Muscle of leg (tissue), 11 donors: ENCODE data around the gene BRD1. TPM values are rescaled to one million over a fixed set of nuclear protein-coding genes. Genes with fewer than 3 reads are reported as not detected.
"Not testable (repeated sequence)": the region's sequence is repeated elsewhere in the genome, so short reads cannot be mapped to it uniquely, and the experiment has no call there.

Source experiments
- DNase-seq: peaks from one replicate; pipeline ENCODE4 v3.0.0; 2013
- H3K27ac ChIP-seq: one replicate; pipeline ENCODE4 v1.5.1; 2013; ENCODE audit warnings: mild to moderate bottlenecking, low read length, control low read depth
- H3K27me3 ChIP-seq: one replicate; pipeline ENCODE4 v1.6.1; 2013; ENCODE audit warnings: low read length; ENCODE audit not compliant: control insufficient read depth, insufficient read depth
- H3K36me3 ChIP-seq: one replicate; pipeline ENCODE4 v1.6.1; 2013; ENCODE audit warnings: low read length; ENCODE audit not compliant: control insufficient read depth, insufficient read depth
- H3K4me1 ChIP-seq: one replicate; pipeline ENCODE4 v1.6.1; 2013; ENCODE audit warnings: low read length; ENCODE audit not compliant: control insufficient read depth, insufficient read depth
- H3K4me3 ChIP-seq: one replicate; pipeline ENCODE4 v1.5.1; 2013; ENCODE audit warnings: low read length, control low read depth
- H3K9me3 ChIP-seq: replicated peaks from 2 replicates; pipeline ENCODE4 v1.6.1; 2013; ENCODE audit warnings: low read depth, low read length; ENCODE audit not compliant: control insufficient read depth
- WGBS: methylation state at CpG from one replicate; pipeline ENCODE4 v1.1.5; 2013; ENCODE audit warnings: missing lambda C conversion rate; ENCODE audit not compliant: insufficient coverage; 5-methylcytosine and 5-hydroxymethylcytosine counted together
- polyA plus RNA-seq, 8 donors: library from polyadenylated mRNA; unstranded; fragments of 120-200 nt; gene quantifications; one replicate each; pipeline versions ENCODE4 v1.2.1 to v1.2.3, GENCODE V29; 2013; ENCODE audit warnings: inconsistent platforms in 1 of 8, low replicate concordance in 1 of 8; ENCODE audit not compliant: insufficient read length in 8 of 8, insufficient read depth in 1 of 8
- total RNA-seq: library from RNA; stranded (reverse); fragments of 120-200 nt; gene quantifications from one replicate; pipeline ENCODE4 v1.2.4, GENCODE V29; 2013

BRD1 gene
- total and polyA plus RNA-seq, 9 donors: 19.4 to 35.3 (median 26.7) TPM

DNA sequence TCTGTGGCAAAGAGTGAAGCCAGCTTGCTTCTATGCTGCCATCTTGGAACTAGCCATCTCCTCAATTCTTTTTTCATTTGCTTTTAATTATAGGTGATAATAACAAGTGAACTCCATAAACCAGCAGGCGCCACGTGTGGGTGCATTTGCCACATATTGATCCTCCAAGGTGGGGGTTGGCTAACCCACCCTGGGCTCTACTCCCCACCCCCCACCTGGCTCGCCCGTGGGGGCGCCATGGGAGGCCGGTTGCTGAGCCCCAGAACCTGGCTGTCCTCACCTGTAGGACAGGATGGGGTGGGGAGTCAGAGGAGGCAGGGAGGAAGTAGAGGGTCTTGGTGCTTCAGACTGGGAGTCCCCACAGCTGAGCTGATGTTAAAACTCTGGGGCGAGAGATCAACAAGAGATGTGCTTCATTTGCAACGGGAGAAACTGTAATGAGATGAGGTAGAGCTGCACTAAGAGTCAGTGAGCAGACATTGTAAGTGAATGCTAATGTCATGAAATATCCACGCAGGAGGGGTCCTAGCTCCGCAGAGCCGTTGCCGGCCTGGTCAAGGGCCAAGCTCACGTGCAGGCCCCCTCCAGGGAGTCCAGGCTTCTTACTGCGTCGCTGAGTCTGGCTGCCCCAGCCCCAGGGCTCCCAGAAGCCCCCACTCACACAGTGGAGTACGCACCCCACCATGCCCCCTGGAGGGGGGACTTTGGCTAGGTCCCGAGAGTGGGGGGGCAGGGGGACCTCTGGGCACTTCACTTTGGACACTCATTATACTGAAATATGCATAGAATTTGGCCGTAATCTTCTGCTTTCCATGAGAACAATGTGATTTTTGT, 59.4 kb downstream of the BRD1 start:
- WGBS: 23% methylated on average over 7 of the region's 18 CpGs
- no peaks in the 10 kb centered on the region for H3K27me3 ChIP-seq
- peaks cover 5% of the 10 kb centered on the region for H3K36me3 ChIP-seq
- peaks cover 42% of the 10 kb centered on the region for H3K4me1 ChIP-seq
- peak; percentile 53 for DNase-seq
- H3K4me3 ChIP-seq: no peak overlapping the region
- H3K9me3 ChIP-seq: peaks cover 14% of the 10 kb centered on the region
- no peak overlapping the region for H3K27ac ChIP-seq

DNA sequence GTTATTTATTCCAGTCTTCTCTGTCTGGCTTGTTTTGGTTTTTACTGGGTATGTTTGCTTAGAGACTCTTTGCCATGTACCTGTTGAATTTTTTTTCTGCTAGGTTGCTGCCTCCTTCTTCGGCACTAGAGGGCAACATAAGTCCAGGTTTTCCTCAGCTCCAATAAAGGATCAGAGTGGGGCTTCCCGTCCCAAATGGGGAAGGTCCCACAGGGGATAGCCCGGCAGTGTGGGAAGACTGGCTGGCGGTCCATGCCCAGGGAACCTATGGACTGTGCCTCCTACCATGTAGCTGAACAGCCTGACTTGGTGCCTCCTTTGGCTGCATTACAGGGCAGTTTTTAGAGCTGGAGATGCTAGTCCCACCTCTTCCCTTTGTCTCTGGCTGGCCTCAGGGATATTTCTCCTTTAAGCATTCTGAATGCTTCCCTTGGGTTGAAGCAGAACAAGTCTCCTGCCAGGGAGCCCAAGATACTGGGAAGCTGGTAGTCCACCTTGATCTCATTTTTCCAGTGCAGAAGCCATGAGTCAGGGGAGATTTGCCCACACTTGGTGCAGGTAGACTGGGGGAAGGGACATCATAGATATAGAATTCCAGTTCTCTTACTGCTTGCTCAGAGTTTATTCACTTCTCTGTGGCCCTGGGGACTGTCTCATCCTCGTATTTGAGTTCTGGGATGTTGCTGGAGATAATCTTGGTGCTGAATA, 60.2 kb downstream of the BRD1 start:
- Histone ChIP-seq H3K4me1 (peaks cover 42% of the 10 kb centered on the region), H3K4me3 (no peak overlapping the region), H3K27ac (no peak overlapping the region), H3K9me3 (peaks cover 14% of the 10 kb centered on the region), H3K36me3 (peaks cover 5% of the 10 kb centered on the region), H3K27me3 (no peaks in the 10 kb centered on the region)
- no peak for DNase-seq
- WGBS: 22% methylated on average over 4 of the region's 5 CpGs

DNA sequence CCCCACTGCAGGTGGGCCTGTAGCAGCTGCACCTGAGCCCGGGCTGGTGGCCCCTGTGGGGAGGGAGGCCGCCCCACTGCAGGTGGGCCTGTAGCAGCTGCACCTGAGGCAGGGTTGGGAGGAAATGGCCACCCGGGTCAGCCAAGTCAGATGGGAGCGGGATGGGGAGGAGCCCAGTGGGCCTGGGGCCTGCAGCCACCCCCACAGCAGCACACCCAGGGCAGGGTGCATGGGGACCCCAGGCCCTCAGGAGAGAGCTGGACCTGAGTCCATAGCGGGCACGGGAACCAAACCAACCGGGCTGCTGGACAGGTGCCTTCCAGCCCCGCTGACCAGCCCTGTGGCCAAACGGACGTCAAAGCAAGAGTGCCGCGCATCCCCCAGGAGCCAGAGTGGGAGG, 61.7 kb downstream of the BRD1 start:
- Histone ChIP-seq H3K27me3 (no peaks in the 10 kb centered on the region), H3K4me3 (no peak overlapping the region), H3K9me3 (peaks cover 14% of the 10 kb centered on the region), H3K36me3 (no peaks in the 10 kb centered on the region), H3K4me1 (peaks cover 45% of the 10 kb centered on the region), H3K27ac (no peak overlapping the region)
- DNase-seq: no peak
- WGBS: 91% methylated on average over 12 of the region's 12 CpGs

DNA sequence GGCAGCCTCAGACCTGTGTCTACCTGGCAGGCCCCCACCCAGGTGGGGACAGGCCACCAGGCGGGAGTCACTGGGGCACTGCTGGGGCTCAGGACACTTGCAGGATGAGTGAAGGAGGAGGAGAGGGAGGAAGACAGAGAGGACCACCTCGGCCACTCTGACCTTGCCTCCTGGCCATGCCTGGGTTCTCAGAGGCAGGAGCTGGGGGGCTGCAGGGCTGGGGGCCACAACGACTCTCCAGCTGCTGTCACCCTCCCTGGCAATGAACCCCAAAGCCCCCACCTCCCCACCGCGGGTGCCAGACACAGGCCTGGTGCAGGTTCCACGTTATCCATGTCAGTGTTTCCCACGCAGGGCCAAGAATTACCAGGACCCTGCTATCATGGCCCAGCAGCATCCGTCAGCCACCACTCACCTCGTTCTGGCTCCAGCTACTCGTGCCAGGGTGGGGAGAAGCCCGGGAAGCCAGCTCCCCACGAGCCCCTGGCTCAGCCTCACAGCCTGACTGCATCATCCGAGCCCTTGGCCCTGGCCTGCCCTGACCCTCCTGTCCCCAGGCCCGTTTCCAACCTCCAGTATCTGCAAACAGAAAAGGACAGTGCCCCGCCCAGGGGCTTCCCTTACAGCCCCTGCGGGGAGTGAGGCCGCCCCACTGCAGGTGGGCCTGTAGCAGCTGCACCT, 62.4 kb downstream of the BRD1 start:
- no peak overlapping the region for H3K4me3 ChIP-seq
- no peak overlapping the region for H3K27ac ChIP-seq
- no peaks in the 10 kb centered on the region for H3K36me3 ChIP-seq
- no peaks in the 10 kb centered on the region for H3K27me3 ChIP-seq
- H3K9me3 ChIP-seq: peaks cover 14% of the 10 kb centered on the region
- no peak for DNase-seq
- H3K4me1 ChIP-seq: peaks cover 40% of the 10 kb centered on the region
- 88% methylated on average over 10 of the region's 17 CpGs for WGBS

DNA sequence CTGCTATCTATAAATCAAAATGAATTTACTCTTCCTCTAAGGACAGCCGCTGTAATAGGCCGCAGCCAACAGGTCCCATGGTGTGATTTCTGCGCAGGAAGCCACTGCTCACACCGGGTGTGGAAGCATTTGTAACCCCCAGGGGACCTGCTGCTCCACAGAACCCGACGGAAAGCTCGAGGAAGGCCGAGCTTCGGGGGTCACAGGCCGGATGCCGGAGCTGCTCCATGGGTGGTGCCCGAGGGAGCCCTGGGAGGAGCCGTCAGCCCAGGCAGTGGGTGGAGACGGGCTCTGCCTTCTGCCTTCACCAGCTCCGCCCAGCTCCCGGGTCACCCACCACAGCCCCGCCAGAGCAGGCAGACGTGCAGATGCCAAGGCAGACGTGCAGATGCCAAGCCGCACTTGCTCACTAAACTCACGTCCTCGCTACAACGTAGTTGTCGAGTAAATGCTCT, 63.5 kb downstream of the BRD1 start:
- H3K27me3 ChIP-seq: no peaks in the 10 kb centered on the region
- peaks cover 30% of the 10 kb centered on the region for H3K4me1 ChIP-seq
- WGBS: 42% methylated on average over 24 of the region's 24 CpGs
- H3K4me3 ChIP-seq: no peak overlapping the region
- no peaks in the 10 kb centered on the region for H3K36me3 ChIP-seq
- peak overlapping the region; percentile 47 for H3K27ac ChIP-seq
- peaks cover 14% of the 10 kb centered on the region for H3K9me3 ChIP-seq
- peak; percentile 45 for DNase-seq

DNA sequence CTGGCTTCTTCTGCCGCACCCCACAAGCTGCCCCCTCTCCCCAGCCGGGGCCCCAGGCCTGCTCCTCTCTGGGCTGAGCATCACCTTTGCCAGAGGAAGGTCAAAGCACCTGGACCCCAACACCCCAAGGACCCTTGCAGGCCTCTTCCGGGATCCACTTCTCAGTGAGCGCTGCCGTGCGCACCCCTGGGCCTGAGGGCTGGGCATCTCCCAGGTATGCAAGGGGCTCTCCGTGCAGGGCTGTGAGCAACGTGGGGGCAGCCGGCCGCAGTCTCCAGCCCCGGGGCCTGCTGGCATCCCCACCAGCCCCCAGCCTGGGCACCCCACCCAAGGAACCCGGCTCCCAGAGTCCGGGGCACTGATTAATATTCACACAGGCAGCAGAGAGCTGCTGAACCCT, 64.0 kb downstream of the BRD1 start:
- Histone ChIP-seq H3K27ac (no peak overlapping the region), H3K36me3 (no peaks in the 10 kb centered on the region), H3K27me3 (no peaks in the 10 kb centered on the region), H3K9me3 (peaks cover 14% of the 10 kb centered on the region), H3K4me1 (peaks cover 25% of the 10 kb centered on the region), H3K4me3 (no peak overlapping the region)
- 56% methylated on average over 11 of the region's 13 CpGs for WGBS
- no peak for DNase-seq

DNA sequence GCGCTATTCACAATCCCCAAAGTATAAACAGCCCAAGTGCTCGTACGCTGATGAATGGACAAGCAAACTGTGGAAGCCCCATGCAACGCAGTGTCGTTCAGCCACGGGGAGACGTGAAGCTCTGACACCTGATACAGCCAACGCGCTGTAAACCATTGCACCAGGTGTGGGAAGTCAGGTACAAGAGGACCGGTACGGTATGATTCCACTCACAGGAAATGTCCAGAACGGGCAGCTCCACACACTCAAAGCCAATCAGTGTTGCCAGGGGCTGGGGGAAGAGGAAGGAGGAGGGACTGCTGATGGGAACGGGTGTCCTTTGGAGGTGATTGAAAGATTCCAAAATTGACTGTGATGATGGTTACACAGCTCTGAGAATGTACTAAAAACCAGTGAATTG, 64.5 kb downstream of the BRD1 start:
- WGBS: 76% methylated on average over 11 of the region's 13 CpGs
- Histone ChIP-seq H3K4me1 (peaks cover 19% of the 10 kb centered on the region), H3K9me3 (peaks cover 14% of the 10 kb centered on the region), H3K27me3 (no peaks in the 10 kb centered on the region), H3K27ac (no peak overlapping the region), H3K4me3 (no peak overlapping the region), H3K36me3 (no peaks in the 10 kb centered on the region)
- DNase-seq: no peak

DNA sequence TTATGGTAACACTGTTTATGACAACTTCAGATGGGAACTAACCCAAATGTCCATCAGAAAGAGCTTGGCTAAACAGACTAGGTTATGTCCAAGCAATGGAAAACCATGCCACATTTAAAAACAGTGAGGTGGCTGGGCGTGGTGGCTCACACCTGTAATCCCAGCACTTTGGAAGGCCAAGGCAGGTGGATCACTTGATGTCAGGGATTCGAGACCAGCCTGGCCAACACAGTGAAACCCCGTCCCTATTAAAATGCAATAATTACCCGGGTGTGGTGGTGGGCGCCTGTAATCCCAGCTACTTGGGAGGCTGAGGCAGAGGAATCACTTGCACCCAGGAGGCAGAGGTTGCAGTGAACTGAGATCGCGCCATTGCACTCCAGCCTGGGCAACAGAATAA, 65.1 kb downstream of the BRD1 start:
- H3K9me3 ChIP-seq: peaks cover 13% of the 10 kb centered on the region
- H3K4me1 ChIP-seq: peaks cover 16% of the 10 kb centered on the region
- not testable (repeated sequence) for DNase-seq, H3K27me3 ChIP-seq, H3K27ac ChIP-seq, H3K4me3 ChIP-seq, H3K36me3 ChIP-seq
- WGBS: 100% methylated on average over 1 of the region's 7 CpGs

DNA sequence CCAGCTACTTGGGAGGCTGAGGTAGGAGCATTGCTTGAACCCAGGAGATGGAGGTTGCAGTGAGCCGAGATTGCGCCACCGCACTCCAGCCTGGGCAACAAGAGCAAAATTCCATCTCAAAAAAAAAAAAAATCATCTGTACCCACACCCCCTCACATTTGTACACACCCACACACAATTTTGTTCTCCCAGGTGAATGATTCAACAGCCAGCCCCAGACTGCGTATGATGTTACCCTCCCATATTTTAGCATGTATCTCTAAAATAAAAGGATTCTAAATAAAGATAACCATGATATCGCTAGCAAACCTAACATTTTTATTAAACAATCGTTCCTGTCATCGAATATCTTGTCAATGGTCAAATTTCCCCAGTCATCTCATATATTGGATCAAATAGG, 65.8 kb downstream of the BRD1 start:
- H3K4me1 ChIP-seq: peaks cover 16% of the 10 kb centered on the region
- no peaks in the 10 kb centered on the region for H3K36me3 ChIP-seq
- 80% methylated on average over 5 of the region's 7 CpGs for WGBS
- peaks cover 8% of the 10 kb centered on the region for H3K9me3 ChIP-seq
- H3K4me3 ChIP-seq: no peak overlapping the region
- H3K27me3 ChIP-seq: no peaks in the 10 kb centered on the region
- H3K27ac ChIP-seq: no peak overlapping the region
- DNase-seq: no peak
